Stimulated activated CD4-positive, alpha-beta T cell treated with anti-CD3 and anti-CD28 coated beads, TNF-alpha, amount 100 ng/mL, for 1 hour (primary cell): Measurements from ENCODE around the gene LSMEM2.
"Not testable (repeated sequence)": the region's sequence is repeated elsewhere in the genome, so short reads cannot be mapped to it uniquely, and the experiment has no call there.

Experiments used
- DNase-seq, 3 donors: peaks; one replicate each; pipeline ENCODE4 v3.0.0-alpha.2; 2020; ENCODE audit warnings: low read depth in 3 of 3, low spot score in 1 of 3

LSMEM2 gene

DNA sequence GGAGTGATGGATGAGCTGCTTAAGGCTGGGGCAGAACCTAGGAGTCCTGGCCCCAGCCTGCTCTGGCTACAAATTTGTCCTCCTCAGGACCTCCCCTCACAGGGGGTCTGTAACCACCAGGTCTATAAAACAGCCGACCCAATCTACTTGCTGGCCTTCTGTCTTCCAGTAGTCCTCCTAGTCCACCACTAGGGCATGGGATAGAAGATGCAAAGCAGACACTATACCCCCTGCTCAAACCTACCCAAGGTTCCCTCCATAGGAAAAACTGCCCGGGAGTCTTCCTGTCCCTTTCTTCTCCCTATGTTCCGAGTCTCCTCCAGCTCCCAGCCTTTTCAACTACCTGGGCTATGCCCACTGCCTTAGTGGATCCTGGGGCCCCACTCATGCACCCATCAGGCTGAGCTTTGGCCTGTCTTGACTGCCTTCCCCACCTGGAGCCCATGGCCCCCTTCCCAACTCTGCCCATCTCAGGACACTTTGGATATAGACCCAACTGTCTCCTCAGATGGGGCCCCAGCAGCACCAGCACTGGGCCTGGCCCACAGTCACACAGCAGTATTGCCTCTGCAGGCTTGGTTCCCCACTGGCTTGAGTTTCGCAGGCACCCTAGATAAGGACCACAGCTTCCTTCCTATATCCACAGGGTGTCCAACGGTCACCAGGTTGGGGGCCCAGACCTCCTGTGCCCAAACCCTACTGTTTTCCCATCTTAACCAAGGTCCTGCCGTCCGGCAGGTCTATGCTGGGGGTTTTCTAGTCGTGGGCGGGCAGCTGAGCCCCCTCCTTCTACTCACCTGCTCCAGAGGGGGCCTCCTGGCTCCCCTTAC is 19.2 kb downstream of the LSMEM2 start:
- DNase-seq, result no peak

DNA sequence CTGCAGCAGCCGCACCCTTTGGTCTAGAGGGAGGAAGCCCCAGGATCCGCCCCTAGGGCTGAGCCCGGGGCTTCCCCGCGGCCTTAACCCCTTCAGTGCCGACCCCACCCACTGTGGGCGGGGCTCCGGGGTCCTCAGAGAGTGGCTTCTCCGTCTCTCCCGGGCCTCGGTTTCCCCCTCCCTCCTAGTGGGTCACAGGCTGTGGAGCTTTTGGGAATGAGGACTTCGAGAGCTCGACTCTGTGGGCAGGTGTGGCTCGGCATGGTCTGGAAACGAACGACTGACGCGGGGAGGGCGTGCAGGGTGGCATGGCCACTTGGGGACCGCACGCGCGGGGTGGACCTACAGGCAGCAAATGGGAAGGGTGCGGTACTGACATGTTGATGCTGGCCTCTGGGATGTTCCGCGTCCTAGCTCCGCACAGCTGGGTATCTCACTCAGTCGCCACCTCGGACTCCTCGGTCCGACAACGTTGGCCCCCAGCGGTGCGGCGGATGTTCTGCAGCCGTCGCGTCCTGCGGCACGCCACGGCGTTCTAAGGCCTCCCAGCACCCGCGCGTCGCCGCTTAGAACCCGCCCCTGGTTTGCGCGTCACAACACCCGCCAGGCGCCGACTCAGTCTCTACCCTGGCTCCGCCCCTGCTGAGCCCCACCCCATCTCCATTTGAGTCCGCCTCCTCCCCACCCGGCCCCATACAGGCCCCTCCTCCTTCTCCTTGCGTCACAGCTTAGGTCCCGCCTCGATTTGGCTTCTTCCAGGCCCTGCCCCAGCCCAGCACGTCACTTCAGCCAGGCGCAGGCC is 20.1 kb downstream of the LSMEM2 start, which contains the start of the genes HYAL3 and NAA80:
TSS of gene HYAL3 (minus strand) at position 570 of the 802 bp plus-strand sequence. CDS start 3,803 bp downstream, outside the sequence.
TSS of gene NAA80 (minus strand) at position 570 of the 802 bp plus-strand sequence. CDS start 1,942 bp downstream, outside the sequence.
- DNase-seq, result peak; percentile 97 to 99 (median 98)

DNA sequence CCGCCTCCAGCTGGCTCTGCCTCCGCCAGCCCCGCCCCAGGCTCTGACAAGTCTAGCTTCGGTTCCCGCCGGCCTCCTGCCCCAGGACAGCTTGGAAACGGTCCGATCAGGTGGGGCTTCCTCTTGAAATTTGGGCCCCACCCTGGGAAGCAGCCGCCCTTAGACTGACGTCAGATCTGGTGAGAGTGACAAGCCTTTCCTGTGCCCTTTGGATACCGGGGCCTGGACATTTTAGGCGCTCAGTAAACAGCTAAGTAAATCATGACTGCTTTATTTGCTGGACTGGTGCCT is 20.7 kb downstream of the LSMEM2 start:
- DNase-seq, result no peak

DNA sequence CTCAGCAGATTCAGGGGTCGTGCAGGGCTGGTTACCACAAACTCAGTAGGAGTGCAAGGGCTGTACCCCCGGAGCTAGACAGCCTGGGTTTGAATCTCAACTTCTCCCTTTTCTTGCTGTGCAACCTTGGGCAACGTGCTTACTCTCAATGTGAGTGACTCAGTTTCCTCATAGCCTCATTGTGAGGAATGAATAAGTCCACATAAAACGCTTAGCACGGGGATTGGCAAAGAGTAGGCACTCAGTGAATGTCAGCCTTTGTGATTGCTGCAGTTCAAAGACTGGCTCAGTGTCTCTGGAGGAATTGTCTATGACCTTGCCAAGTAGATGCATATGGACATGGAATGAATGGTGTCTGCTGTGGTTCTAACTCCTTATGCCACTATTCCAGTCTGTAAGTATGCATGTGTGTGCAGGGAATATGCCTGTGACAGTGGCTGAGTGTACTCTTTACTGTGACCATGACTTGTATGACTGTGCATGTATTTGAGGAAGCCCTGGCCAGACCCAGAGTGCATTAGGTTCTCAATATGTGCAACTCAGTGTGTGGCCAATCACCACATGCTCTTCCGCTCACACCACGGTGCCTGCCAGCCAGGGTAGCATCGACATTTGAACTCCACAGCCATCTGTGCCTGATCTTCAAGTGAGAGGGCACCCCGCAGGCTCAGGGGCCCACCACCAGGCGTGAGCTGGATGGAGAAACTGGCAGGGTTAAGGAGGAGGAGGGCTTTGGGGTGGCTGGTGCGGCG is 21.2 kb downstream of the LSMEM2 start:
- DNase-seq, result no peak

DNA sequence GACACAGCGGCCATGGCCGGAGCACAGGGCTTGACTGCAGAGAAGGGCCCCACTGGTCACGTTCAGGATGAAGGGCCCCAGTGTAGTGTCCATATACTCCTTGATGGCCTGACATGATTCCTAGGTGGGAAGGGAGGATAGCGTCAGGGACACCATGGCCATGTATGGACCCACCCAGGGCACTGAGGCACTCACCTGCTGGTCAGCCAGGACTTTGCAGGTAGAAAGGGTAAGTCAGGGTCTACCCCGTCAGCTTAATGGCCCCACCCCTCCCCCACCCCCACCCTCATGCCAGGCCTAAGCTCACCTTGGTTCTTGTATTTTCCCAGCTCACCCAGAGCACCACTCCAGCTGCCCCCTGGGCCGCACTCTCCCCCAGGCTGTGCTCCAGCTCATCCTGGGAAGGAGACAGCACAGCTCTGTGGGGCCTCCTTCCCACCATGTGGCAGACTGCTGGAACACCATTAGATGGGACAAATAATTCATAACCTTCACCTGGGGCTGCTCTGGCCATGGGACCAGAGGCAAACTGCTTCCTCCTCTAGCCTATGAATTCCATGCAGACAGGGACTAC is 21.9 kb downstream of the LSMEM2 start:
- DNase-seq, result no peak

DNA sequence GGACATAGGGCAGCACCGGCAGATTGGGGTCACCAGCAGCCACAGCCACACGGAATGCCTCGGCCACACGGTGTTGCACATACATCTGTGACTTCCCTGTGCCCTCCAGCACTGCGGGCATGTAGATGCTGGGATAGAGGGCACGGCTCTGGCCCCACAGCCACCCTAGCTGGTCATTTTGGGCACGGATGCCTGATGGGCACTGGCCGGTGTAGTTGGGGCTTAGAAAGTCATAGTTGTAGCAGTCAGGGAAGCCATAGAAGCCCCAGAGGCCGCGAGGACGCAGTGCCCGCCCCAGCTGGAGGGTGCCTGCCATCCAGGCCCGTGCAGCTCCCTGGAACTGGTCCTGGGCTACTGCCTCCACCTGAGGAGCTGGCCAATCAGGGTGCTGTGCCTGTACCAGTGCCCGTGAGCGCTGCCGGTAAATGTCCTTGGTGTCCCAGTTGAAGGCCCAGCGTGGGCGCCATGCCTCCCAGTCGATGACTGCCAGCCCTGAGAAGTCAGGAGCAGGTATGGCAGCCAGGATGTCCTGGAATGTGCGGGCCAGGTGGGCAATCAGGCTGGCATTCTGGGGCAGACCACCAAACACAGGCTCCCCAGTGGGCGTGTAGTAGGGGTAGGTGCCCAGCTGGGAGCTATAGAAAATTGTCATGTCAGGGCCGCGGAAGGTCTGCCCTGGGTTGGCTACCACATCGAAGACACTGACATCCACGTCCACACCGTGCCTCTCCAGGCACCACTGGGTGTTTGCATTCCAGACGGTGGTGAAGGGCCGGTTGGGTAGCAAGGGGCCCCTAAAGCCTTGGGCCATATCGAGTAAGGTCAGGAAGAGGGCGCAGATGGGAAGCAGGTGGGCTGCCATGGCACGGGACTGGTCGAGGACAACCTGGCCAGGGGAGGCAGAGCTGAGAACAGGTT is 23.5 kb downstream of the LSMEM2 start:
- no peak for DNase-seq

DNA sequence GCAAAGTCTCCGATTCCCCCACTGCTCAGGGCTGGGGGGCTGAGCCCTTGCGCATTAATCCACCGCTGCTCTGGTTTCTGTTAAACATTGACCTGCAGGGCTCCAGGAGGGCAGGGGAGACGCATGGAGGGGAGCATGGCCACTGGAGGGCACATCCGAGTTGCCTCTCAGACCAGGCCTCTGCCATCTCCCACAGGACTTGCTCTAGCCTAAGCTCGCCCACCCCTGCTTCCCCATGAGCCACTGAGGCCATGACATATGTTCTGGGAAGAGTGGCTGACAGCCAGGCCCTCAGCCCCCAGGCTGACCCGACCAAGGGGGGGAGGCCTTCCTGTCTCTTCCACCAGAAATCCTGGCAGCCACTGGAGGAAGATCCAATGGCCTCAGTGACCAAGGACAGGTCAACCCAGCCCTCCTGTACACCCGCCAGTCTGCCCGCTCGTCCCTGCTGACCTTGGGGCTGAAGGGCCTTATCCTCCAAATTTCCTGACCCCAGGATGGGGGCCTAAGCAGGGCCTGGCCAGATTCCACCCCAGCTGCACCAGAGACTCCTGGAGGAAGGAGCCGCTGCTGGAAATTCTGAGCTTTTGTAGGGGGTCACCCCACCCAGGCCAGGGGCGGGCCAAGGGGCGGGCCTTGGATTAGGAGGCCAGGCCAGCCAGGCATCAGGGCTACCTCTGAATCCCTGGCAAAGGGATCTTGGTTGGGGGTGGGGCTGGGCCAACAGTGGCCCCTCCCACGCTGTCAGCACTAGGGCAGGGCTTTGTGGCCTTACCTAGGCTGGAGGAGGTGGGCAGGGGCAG is 24.3 kb downstream of the LSMEM2 start, which contains the start of gene HYAL1:
TSS of gene HYAL1 (minus strand) at position 562 of the 803 bp plus-strand sequence. CDS start 618 bp downstream, outside the sequence.
- DNase-seq, result no peak

DNA sequence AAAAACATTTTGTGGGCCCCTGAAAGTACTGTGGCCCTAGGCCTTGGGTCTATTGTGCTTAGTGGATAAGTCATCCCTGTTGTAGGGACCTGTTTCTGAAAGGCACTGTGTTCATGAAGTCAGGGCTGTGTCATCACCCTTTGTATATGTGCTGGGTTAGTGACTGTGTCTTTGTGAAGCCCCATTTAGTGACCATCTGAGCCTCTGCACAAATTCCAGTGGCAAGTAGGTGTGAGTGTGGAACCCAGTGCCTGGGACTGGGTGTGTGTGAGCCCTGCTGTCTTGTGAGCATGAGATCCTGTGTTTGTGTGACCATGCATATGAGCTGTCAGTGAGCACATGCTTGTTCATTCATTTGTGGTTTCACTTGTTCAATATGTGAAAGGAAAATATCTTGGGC is 25.7 kb downstream of the LSMEM2 start:
- no peak for DNase-seq

DNA sequence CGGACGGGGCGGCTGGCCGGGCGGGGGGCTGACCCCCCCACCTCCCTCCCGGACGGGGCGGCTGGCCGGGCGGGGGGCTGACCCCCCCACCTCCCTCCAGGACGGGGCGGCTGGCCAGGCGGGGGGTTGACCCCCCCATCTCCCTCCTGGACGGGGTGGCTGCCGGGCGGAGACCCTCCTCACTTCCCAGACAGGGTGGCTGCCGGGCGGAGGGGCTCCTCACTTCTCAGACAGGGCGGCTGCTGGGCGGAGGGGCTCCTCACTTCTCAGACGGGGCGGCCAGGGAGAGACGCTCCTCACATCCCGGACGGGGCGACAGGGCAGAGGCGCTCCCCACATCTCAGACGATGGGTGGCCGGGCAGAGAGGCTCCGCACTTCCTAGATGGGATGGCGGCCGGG is 33.2 kb downstream of the LSMEM2 start:
- not testable (repeated sequence) for DNase-seq

DNA sequence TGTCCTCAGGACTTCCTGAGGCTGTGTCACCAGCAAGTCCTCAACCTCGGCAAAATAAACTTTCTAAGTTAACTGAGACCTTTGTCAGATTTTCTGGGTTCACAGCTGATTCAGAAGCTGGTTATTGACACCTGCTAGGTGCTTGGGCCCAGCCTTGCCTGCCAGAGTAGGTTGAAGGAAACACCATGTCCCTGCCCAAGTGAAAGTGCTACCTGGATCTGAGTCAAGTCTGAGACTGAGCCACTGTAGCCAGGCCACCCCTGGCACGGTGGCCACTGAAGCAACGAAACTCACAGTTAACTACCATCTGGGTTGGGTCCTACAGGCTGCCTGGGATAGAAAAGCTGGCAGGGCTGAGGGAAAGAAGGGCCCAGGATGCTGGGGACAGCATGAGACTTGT is 35.5 kb downstream of the LSMEM2 start:
- DNase-seq, result no peak

DNA sequence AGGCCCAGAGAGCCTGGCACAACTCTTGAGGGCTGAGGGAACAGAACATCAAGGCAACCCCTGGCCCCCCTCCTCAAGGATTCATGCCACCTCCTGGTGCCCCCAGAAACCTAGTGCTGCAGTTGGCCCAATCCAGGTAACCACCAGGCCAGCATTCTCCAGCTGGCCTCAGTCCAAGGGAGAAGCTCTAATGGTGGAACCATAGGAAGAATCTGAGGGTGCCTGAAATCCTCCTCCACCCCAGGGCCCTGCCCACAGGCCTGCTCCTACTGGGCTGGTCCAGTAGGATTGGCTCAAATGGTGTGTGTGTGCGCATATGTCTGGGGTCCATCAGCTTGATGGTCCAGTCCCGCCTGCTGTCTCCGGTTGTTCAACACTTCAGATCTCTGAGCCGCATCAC is 35.9 kb downstream of the LSMEM2 start:
- DNase-seq, result no peak

DNA sequence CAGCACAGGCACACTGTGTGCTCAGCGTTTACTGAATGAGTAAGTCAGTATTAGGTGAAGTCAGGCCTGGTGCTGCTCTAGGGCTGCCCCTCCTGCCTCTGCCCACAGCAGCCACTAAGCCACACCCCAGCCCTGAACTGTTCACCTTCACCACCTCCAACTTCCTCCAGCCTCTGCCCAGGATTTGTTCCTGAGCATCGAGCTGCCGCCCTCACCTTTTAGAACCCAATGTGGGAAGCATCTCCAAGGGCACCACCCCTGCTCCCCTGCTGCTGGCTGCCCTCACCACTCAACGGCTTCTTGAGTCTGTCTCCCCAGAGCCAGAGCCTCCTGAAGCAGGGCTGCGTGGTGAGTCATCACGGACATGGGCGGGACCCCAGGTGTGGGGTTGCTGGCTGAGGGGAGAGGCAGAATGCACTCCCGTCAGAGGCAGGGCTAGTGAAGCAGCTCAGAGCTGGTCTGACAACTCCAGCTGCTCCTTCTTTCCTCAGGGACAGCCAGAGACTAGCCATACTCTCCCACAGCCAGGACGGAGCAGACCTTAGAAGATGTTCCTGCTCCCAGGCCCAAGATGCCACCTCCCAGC is 37.9 kb downstream of the LSMEM2 start:
- peak in 1 of 3 donors; percentile 42 for DNase-seq

DNA sequence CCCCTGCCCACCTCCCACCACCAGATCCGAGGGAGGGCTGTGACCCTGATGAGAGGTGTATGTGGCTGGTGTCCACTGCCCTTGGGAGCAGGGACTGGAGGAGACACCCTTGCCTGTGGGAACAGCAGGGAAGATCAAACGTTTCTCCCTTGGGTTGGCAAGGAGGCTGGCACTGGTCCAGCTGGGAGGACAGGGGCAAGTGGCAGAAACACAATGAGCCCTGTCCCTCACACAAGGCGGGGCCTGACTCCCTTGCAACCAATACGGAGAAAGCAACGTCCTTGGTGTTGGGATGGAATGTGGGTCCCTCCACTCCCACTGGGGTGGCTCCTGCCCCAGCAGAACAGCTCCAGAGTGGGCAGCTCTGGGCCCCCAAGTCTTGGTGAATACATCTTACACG is 38.4 kb downstream of the LSMEM2 start:
- no peak for DNase-seq

DNA sequence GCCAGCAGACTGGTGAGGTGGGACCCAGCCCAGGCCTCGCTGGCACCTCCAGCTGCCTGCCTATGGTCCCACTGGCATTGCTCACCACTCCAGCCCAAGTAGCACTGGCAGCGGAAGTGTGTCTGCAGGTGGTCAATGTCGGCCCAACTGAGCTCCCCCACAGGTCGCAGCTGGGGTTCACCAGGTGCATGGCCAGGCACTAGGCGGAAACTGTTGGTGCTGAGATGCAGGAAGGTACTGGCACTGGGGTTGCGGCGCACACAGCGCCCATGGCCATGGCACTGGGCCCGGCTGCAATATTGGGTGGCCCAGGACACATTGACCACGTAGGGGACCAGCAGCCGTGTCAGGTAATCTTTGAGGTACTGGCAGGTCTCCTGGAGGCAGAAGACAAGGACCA is 39.3 kb downstream of the LSMEM2 start:
- no peak for DNase-seq

DNA sequence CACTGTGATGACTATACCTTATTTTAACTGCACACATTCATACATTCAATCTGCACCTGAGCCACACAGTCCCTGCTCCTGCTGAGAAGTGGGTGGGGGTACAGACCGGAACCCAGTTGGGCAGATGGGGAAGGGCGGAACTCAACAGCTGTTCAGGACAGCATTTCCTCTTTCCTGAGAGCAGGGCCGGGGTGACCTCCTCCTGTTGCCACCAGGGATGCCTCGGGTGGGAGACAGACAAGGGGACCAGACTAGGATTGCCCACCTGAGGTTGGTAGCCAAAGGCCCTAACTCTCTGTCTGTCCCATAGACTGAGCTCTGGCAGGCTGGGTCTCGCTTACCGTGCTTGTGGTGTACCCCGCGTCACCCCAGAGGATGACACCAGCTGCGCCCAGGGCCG is 39.7 kb downstream of the LSMEM2 start:
- no peak for DNase-seq

DNA sequence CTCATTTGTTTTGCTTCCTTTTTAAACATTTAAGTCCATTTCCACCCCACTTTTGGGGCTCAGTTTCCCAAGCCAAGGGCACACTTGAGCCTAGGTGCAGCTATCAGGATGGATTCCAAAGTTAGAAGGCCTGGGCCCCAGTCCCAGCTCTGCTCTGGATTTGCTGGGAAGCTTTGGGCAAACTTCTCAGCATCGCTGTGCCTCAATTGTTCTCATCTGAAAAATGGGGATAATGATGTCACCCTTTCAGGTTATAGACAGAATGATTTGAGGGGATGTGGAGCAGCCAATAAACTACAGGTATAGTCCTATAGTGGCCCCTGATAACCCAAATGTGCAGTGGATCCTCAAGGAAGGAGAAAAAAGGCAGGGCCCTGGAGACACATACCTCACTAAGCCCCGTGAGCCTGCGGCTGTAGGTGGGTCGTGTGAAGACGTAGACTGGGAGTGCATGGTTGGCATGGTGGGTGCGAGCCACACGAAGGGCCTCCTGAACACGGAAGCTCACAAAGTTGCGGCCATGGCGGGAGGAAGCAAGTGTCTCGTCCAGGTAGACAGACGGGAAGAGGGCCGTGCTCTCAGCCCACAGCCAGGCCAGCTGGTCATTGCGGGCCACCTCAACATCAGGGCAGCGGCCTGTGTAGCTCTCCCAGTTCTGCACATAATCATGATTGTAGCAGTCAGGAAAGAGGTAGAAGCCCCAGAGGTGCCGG is 40.5 kb downstream of the LSMEM2 start:
- no peak for DNase-seq

DNA sequence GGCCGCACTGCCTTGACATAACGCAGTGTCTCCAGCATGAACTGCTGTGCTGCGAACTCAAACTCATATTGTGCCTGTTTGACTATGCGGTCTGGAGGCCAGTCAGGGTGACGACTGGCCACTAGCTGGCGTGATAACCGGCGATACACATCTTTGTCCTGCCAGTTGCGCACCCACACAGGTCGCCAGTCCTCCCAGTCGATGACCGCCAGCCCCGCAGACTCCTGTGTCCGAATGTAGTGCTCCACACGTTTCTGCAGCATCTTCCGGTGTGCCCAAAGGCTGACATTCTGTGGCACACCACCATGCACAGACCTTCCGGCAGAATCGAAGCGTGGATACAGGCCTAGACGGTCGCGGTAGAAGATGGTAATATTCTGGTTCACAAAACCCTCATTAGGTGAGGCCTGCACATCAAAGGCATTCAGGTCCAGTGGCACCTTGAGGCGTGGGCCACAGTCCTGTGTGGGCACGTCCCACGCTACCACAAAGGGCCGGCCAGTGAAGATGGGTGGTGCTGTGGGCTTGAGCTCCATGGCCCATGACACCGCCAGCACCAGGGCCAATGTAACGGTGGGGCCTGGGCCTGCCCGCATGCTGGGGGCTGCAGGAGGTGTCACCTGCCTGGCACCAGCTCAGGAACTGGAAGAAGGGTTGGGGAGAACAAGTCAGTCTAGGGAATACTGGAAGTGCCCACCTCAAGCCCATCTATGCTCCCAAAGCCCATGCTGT is 41.2 kb downstream of the LSMEM2 start:
- DNase-seq, result no peak
